ENCODE measurements around the gene TMEM187.

Gene TMEM187

DNA sequence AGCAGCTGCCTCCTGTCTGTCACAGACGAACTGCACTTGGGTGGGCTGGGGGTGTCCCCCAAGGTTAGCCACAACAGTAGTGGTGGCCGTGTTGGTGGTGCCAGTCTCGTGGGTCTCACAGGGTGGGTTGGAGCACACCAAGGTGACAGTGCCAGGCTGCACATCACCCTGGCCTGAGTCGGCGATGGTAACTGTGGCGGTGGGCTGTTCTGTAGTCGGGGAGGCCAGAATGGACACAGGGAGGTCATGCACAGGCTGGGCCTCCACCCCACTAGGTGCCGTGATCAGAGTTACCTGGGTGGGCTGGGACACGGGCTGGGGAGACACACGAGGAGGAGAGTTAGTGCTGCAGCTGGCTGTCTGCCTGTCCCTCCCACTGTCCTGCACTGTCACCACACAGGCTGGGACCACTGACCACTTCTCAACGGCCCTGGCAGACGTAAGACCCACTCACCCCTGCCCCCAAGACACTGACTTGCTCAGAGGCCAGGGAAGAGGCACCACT is 17.3 kb upstream of the TMEM187 start:
- no peak for DNase-seq (ENCODE audit: low read depth)

DNA sequence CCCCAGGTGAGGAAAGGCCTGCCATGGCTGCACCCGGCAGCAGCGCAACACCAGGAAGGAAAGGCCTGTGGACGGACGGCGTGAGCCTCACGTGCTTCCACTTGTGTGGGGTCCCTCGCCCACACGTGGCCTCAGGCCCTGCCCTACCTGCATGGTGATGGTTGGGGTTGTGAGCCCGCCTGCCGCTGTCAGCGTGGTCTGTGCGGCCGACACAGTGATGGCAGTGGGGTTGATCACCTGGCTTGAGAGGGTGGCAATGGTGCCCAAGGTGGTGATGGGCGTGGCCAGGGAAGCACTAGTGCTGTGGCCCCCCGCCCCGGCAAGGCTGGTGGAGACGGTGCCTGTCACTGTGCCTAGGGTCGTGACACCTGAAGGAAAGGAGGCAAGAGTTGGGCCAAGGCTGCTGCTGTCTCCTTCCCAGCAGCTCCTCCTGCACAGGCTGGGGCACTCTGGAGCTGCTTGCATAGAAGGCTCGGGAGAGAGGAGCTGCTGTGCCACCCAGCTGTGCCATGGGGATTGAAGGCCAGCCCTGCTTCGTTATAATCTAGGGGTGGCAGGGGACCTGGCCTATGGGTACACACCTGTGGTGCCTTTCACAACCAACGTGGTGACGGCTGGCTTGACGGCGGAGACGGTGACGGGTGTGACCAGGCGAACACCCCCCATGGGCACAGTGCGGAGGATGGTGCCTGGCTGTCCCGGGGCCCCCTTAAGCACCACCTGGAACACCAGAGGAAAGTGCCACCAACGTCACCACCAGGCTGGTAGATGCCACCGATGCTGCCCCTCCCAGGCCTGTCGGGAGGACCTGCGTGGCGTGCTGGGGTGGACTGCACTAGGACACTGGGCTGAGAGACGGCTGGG is 16.3 kb upstream of the TMEM187 start:
- DNase-seq (ENCODE audit: low read depth), result no peak

DNA sequence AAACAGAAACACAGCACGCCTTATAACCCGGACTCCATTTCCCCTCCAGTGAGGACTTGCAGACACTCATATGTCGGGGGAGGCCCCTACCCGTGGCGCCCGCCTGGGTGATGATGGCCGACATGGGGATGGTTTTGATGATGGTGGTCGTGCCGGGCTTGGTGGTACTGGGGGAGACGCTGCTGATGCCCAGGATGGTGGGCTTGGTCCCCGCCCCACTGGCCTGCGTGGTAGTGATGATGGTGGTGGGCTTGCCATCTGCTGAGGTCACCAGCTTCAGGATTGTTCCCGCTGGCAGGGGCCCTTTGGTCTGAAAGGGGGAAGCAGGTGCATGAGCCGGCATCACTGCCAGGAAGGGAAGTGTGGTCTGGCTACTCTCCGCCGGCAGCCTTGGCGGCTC is 15.3 kb upstream of the TMEM187 start:
- DNase-seq (ENCODE audit: low read depth), result no peak

DNA sequence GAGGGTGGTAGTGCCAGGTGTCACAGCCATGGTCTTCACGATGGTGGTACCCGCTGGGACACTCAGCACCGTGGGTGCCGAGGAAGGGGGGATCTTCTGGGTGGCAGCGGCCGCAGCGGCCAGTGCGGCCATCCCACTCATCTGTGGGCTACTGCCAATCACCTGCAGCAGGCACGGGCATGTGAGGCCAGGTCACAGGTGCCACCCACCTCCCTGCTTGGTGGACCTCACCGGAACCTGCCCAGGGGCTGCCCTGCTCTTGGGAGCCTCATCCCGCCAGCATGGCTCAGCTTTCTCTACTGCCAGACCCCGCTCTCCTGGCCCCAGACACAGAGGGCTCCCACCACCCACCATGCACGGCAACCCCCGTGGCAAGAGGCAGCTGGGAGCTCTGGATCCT is 13.9 kb upstream of the TMEM187 start:
- no peak for DNase-seq (ENCODE audit: low read depth)

DNA sequence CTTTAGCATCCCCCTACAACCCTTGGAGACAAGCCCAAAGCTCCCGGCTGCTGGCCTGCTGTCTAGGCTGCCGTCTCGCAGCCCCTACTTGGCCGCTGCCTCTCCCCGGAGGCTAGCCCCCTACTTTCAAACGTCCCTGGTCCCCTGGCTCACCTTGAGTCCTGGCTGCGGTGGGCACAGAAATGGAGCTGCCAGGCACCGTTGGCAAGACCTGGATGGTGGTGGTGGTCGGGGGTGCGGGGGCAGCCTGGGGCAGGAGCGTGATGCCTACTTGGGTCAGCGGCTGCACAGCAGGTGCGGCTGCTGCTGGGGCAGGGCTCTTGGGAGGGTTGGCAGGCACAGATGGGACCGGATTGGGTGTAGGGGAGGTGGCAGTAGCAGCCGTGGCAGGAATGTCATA is 12.9 kb upstream of the TMEM187 start:
- no peak for DNase-seq (ENCODE audit: low read depth)

DNA sequence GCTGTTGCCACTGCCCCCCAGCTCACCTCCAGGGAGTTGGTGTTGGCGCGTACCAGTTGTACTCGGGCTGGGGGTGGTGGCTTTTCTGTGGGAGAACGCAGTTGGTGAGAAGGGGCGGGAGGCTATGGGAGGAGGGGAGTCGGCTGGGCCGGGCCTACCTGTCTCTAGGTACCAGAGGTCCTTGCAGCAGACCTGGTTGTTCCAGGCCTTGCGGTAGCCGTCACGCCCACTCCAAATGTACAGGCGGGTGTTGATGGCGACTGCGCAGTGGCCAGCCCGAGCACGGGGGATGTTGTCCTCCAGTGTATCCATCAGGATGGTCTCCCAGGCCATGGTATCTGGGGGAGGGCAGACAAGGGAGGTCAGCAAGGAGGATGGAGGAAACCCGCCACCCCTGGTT is 12.5 kb upstream of the TMEM187 start:
- no peak for DNase-seq (ENCODE audit: low read depth)

DNA sequence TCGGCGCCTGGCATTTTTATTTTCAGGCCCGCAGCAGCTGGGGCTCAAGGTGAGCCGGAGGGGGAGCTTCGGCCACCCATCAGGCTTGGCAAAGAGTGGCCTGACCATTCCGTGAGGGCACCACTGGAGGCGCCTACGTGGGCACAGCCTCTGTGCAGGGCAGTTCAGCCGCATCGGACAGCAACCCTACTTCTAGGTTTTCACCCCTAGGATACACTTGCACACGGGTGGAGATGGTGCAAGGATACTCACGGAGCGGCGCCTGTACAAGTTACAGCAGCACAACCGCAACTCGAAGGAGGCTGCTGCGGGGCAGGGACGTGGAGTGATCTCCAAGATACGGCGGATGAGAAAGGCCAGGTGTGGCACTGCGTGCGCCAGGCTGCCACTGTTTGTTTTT is 11.8 kb upstream of the TMEM187 start:
- no peak for DNase-seq (ENCODE audit: low read depth)

DNA sequence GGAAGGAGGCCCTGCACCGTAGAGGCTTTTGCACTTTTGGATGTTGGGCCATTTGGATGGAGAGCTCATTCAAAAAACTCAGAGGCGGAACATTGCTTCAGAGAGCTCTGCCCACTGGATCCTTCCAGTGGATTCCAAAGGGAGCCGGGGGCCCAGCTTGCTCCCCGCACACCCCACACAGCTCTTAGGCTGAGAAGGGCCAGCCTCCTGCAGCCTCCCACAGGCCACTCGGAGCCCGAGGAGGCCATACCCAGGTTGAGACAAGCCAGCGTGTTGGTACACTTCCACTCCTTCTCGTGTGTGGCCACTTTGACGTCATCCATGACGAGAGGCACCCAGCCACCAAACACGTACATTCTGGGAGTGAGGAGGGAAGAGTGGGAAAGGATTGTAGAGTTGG is 11.3 kb upstream of the TMEM187 start:
- no peak for DNase-seq (ENCODE audit: low read depth)

DNA sequence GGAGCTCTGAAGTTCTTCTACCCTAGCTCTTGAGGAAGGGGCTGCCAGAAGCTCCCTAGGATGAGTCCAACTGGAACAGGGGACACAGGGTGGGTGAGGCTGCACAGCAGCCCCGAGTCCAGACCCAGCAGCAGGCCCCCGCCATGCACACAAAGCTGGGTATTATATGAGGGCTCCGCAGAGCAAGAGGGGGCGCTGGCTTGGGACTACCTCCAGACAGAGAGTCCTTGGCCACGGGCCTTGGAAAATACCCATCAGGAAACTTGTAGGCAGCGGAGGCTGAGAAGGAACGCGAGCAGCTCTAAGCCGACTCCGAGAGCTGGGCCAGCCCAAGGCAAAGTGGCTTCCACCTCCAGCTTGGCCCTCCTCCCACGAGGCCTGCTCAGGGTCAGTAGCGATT is 9.0 kb upstream of the TMEM187 start:
- DNase-seq (ENCODE audit: low read depth), result no peak

DNA sequence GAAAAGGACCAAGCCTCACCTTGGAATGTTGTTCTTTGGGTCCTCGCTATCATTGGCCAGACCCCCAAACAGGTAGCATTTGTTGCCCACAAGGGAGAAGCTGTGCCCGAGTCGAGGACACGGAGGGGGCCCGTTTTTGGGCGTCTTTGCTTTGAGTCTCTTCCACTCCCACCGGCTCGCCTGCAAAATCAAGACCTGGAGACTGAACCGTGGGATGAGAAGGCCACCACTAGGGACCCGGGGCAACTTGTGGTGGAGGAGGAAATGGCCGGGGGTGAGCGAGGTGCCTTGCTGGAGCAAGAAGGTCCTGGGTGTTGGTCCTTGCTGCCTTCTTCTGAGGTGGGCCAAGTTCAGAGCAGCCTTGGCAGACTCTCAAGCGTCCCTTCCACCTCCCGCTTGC is 8.4 kb upstream of the TMEM187 start:
- no peak for DNase-seq (ENCODE audit: low read depth)

DNA sequence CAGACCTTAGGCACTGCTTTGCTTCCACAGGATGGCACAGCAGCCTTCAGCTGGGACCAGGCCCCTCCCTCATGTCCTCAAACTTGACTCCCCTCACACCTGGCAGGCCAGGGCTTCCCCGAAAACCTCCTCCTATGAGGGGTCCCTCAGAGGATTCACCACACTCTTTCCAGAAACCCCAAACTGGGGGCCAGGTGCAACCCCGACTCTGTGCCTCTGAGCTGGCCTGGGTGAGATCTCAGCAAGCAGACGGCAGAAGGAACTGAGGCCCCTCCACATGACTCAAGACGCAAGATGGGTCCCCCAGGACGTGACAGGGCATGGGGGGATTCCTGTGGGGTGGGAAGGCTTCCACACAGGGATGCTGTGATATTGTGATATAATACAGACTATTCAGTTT is 7.1 kb upstream of the TMEM187 start:
- DNase-seq (ENCODE audit: low read depth), result no peak

DNA sequence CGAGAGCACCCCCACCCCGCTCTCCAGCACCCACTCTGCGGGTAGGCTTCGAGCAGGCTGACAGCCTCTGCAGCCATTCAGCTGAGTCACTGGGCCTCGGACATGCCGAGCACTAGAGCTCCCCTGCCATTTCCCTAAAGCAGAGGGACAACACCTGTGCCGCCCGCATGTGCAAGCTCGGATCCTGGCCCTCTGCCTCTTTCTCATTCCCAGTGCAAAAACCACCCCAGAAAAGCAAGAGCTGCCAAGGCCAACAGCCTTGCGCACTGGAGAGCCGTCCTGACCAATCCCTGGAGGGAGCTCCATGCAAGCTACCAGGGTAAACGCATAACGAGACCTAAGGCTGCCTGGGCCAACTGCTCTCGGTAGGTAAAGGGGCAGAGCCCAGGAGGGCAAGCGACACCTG is 6.3 kb upstream of the TMEM187 start:
- DNase-seq (ENCODE audit: low read depth), result no peak

DNA sequence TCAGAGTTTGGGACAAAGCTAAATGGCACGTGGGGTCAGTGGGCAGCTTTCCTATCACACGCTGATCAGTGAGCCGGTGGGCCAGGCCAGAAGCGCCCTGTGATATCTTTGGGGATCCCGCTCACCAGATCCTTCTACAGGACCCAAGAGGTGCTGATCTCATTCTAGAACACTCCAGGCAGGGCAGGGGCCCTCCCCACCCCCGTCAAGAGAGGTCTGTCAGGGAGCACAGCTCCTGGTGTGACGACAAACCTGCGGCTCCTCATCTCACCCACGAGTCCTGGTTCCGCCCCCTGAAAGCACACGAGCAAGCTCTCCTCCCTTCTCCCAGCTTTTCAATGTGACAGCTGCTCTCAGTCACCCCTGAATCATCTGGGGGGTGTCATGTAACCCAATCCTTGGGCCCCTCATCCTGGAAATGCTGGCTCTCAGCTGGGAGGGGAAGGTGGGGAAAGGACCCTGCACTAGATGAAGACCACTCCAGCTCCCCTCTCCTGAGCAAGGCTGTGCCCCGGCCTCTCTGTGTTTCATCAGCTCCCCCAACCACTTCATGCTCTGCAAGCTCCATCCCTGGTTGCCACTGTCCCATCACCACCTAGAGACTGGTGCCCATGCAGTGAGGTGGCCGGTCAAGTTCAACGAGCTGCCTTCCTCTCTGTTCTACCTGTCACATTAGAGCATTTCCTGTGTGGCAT is 5.6 kb upstream of the TMEM187 start:
- DNase-seq (ENCODE audit: low read depth), result peak; percentile 14

DNA sequence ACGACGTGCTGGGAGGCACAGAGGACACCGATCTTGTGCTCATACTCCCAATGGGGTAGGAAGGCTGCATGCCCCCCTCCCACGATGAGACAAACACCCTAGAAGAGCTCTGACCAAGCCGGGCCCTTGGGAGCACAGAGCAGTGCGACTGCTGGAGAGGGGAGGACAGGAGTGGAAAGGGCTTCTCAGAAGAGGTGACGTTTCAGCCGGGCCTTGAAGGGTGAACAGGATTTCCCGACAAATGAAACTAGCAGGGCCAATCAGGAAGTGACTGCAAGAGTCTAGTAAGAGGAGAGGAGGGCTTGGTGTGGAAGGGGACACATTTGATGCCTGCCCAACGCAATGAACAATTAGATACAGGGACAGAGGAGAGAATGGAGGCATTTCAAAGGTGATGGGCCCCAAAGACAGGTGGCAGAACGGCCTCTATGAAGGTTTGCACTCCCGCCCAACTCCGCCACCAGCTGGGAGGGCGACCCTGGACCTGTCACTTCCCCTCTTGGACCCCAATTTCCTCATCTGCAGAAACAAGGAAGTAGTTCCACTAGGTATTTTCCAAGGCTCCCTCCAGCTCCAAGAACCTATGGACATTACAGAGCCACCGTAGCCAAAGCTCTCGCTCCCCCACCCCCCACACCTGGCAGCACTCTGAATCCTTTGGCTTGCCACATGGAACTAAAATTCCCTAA is 4.9 kb upstream of the TMEM187 start:
- DNase-seq (ENCODE audit: low read depth), result no peak

DNA sequence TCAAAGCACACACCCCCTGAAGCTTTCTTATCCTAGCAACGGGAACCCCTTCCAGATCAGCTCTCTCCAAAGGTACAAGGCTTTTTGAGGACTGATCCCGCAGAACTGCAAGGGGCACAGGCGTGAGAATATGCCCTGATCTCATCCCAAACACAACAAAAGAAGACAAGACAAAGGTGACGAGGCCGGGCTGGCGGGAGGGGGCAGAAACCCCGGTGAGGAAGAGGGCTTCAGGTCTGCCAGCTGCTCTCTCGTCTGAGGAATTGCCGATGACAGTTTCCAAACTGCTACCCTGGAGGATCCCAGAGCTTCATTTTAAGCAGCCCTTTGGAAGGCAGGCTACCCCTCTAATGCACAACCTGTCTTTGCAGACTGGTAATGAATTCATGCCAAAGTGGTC is 4.3 kb upstream of the TMEM187 start:
- DNase-seq (ENCODE audit: low read depth), result no peak

DNA sequence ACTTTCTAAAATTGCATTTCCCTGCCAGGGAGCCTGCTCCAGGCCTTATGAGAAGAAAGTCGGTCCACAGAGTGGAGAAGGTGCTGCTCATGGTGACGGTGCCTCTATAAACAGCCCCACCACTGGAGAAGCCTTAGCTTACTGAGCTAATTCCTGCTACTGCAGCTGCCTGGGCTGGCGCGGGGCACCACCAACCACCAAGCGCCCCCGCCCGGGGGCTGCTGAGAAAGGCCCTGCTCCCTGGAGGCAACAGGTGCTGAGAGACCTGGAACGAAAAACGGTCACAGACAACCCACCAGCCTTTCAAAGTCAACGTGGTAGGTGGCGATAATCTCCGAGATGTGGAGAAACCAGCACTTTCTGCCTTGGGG is 3.8 kb upstream of the TMEM187 start:
- DNase-seq (ENCODE audit: low read depth), result no peak

DNA sequence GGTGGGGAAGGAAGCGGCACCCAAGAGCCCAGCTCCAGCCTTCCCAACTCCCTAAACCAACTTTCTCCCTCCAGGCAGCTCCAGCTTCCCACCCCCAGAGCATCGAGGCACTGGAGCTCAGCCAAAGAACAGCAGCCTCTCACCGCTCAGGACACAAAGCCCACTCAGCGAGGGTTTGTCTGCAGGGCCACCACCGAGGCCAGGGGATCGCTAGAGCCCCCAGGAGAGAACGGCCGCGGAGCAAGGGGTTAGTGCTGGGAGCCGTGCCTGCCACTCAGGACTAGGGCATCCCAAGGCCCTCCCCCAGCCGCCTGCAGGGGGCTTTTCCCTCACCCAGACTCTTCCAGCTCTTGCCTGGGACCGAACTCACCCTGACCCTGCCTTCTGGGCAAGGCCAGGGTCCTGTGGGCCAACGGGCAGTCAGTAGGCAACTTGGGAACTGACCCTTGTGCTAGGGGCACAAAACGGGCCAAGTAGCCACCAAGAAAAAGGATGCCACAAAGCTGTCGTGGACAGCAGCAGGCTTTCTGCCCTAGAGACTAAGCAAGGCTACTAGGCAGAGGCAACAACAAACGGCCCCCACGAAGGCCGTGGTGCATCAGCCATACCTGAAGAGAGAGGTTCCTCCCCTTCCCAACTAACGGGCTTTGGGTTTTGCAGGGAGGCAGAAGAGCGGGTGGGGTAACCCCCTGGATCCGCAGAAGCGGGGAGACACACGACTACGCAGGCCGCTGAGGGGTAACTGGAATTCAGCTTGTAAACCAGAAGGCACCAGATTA is 3.2 kb upstream of the TMEM187 start:
- no peak for DNase-seq (ENCODE audit: low read depth)

DNA sequence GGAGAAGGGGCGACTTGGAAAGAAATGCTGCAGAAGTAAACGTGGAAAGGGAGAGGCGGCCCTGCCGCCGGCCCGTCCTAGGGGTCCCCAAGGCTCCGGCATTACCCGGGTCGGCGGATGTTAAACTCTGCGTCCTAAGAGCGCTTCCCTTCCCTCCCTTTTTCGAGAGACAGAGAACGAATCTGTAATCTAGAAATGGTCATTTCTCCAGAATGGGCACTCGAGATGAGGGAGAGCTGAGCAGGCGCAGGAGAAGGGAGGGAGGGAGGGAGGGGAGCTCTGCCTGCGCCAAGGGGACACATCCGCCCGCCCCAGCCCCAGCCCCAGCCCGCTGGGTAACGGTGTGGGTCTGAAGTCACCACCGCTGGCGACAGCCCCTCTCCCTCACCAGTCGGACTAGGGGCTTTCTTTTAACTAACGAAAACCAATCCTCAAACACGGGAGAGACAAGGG is 2.6 kb upstream of the TMEM187 start:
- DNase-seq (ENCODE audit: low read depth), result peak; percentile 34

DNA sequence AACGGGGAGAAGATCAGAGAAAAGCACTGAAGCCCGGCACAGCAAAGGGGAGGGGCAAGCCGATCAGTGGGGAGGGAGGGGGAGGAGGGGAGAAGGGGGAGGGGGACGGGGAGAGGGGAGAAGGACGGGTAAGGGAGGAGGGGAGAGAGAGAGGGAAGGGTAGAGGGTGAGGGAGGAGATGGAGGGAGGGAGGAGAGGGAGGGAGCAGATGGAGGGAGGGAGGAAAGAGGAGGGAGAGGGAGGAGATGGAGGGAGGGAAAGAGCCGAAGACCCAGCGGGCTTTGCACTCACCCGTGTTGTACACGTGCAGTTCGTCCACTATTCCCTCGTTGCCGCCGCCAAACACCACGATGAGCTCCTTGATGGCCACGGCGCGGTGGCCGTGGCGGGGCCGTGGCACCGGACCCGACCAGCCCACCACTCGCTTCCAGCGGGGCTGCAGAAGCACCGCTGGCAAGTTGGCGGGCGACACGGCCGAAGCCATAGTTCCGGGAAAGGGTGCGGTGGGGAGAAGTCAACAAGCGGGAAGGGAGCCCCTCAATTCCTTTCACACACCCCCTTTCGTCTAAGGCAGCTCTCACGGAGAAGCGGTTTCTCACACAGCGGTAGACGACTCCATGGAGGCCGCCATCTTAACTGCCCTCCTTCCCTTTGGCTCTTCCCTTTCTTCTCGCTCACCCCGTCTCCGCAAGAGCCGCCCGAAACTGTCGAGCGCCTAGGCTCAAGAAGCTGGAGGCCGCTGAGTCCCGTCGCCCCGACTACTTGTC is 2.0 kb upstream of the TMEM187 start:
- peak; percentile 79 for DNase-seq (ENCODE audit: low read depth)

DNA sequence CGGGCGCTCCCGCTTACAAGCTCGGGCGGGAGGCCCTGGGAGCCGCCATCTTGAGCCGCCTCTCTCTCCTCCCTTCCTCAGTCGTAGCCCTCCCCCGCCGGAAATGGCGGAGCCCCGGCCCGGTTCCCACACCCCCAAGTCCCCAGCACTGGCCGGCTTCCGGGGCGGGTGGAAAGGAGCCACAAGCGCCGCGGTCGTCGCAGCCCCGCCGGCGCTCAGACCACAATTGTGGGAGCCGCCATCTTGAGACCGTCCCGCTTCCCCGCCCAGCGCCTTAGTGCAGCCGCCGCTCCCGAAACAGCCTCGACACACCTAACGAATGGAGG is 1.5 kb upstream of the TMEM187 start:
- DNase-seq (ENCODE audit: low read depth), result peak; percentile 84
